Neural progenitor cell (in vitro differentiated cells): ENCODE measurements around the gene OR13C5. TPM values are rescaled to one million over a fixed set of nuclear protein-coding genes. Genes with fewer than 3 reads are reported as not detected.
A peak's percentile ranks its signal among the peaks of the same experiment; 100 is the strongest.
"Not testable (repeated sequence)": the region's sequence is repeated elsewhere in the genome, so short reads cannot be mapped to it uniquely, and the experiment has no call there.

Source experiments
- DNase-seq: peaks from one replicate; pipeline ENCODE4 v3.0.0-alpha.2; 2016; ENCODE audit warnings: low spot score
- H2AFZ ChIP-seq: fragments of 200-600 bp; sonication (generic); replicated peaks from 2 replicates; pipeline ENCODE4 v1.6.1; 2016; ENCODE audit warnings: antibody characterized with exemption
- H3F3A ChIP-seq: fragments of 200-600 bp; sonication (generic); 2 replicates; pipeline ENCODE4 v1.6.1; 2016; ENCODE audit warnings: antibody characterized with exemption, low read depth
- H3K27ac ChIP-seq: fragments of 200-600 bp; sonication (generic); 2 replicates; pipeline ENCODE4 v1.5.1; 2016; ENCODE audit warnings: mild to moderate bottlenecking
- H3K27me3 ChIP-seq: fragments of 200-600 bp; sonication (generic); 2 replicates; pipeline ENCODE4 v1.6.1; 2016; ENCODE audit warnings: mild to moderate bottlenecking, moderate library complexity
- H3K36me3 ChIP-seq: fragments of 200-600 bp; sonication (generic); 2 replicates; pipeline ENCODE4 v1.5.1; 2016
- H3K4me1 ChIP-seq: fragments of 200-600 bp; sonication (generic); 2 replicates; pipeline ENCODE4 v1.6.1; 2016; ENCODE audit warnings: mixed run types
- H3K4me2 ChIP-seq: fragments of 200-600 bp; sonication (generic); 2 replicates; pipeline ENCODE4 v1.6.1; 2016
- H3K4me3 ChIP-seq: fragments of 200-600 bp; sonication (generic); 2 replicates; pipeline ENCODE4 v1.5.1; 2016
- H3K79me2 ChIP-seq: fragments of 200-600 bp; sonication (generic); 2 replicates; pipeline ENCODE4 v1.6.1; 2016; ENCODE audit warnings: low read depth
- H3K9ac ChIP-seq: fragments of 200-600 bp; sonication (generic); 2 replicates; pipeline ENCODE4 v1.6.1; 2016
- H3K9me3 ChIP-seq: fragments of 200-600 bp; sonication (generic); 2 replicates; pipeline ENCODE4 v1.5.1; 2016; ENCODE audit warnings: low read depth
- H4K20me1 ChIP-seq: fragments of 200-600 bp; sonication (generic); 2 replicates; pipeline ENCODE4 v1.6.1; 2016; ENCODE audit warnings: low read depth
- H3K27ac Mint-ChIP-seq: 3 replicates; pipeline ENCODE4 v1.8.0; 2021; ENCODE audit warnings: mixed read lengths
- H3K27me3 Mint-ChIP-seq: 2 replicates; pipeline ENCODE4 v1.8.0; 2022; ENCODE audit warnings: low read depth, mild to moderate bottlenecking, inconsistent platforms, moderate library complexity, mixed read lengths; ENCODE audit not compliant: insufficient read depth
- H3K36me3 Mint-ChIP-seq: 3 replicates; pipeline ENCODE4 v1.8.0; 2021; ENCODE audit warnings: mixed read lengths
- H3K4me1 Mint-ChIP-seq: 3 replicates; pipeline ENCODE4 v1.8.0; 2021; ENCODE audit warnings: mixed read lengths
- H3K4me3 Mint-ChIP-seq: 3 replicates; pipeline ENCODE4 v1.8.0; 2021; ENCODE audit warnings: mild to moderate bottlenecking, moderate library complexity, mixed read lengths
- H3K9me3 Mint-ChIP-seq: 3 replicates; pipeline ENCODE4 v1.8.0; 2020; ENCODE audit warnings: mixed read lengths
- CTCF ChIP-seq: fragments of 200-600 bp; sonication (generic); IDR thresholded peaks from 2 replicates; pipeline ENCODE4 v1.5.1; 2017; ENCODE audit warnings: antibody characterized with exemption, mild to moderate bottlenecking
- EZH2 ChIP-seq: fragments of 200-600 bp; sonication (generic); IDR thresholded peaks from 2 replicates; pipeline ENCODE4 v1.6.1; 2017; ENCODE audit warnings: antibody characterized with exemption, mild to moderate bottlenecking, moderate library complexity
- EZH2phosphoT487 ChIP-seq: fragments of 200-600 bp; sonication (generic); IDR thresholded peaks from 2 replicates; pipeline ENCODE4 v1.6.1; 2017; ENCODE audit warnings: antibody characterized with exemption
- total RNA-seq: library from RNA; depleted of rRNA; stranded (reverse); fragments of >200 nt; gene quantifications from 2 replicates; pipeline ENCODE4 v1.2.3, GENCODE V29; 2015; ENCODE audit warnings: low replicate concordance

OR13C5 gene
- total RNA-seq, 1 donor from 2014 or later, result not detected

GRCh38 chr9:104608336-104608735, 9.1 kb upstream of the OR13C5 start:
- no peak overlapping the region for H3K4me2 ChIP-seq
- no peaks in the 10 kb centered on the region for H3K36me3 Mint-ChIP-seq
- H3K27ac ChIP-seq, result no peak overlapping the region
- no peak overlapping the region for H3K4me3 ChIP-seq
- H3K79me2 ChIP-seq, result no peaks in the 10 kb centered on the region
- H3K27ac Mint-ChIP-seq, result no peak overlapping the region
- H3K4me1 Mint-ChIP-seq, result peaks cover 5% of the 10 kb centered on the region
- no peak overlapping the region for H2AFZ ChIP-seq
- no peaks in the 10 kb centered on the region for H3K36me3 ChIP-seq
- H3K27me3 Mint-ChIP-seq, result no peaks in the 10 kb centered on the region
- H3K9me3 ChIP-seq, result no peaks in the 10 kb centered on the region
- no peak for DNase-seq
- H3K4me3 Mint-ChIP-seq, result no peak overlapping the region
- peaks cover 19% of the 10 kb centered on the region for H3K4me1 ChIP-seq
- H3K27me3 ChIP-seq, result no peaks in the 10 kb centered on the region
- no peaks in the 10 kb centered on the region for H4K20me1 ChIP-seq
- no peaks in the 10 kb centered on the region for H3F3A ChIP-seq
- no peak overlapping the region for H3K9ac ChIP-seq
- H3K9me3 Mint-ChIP-seq, result no peaks in the 10 kb centered on the region
- no peak for TF ChIP-seq EZH2phosphoT487
- TF ChIP-seq CTCF, result peak; percentile 47
- TF ChIP-seq EZH2, result no peak

DNA sequence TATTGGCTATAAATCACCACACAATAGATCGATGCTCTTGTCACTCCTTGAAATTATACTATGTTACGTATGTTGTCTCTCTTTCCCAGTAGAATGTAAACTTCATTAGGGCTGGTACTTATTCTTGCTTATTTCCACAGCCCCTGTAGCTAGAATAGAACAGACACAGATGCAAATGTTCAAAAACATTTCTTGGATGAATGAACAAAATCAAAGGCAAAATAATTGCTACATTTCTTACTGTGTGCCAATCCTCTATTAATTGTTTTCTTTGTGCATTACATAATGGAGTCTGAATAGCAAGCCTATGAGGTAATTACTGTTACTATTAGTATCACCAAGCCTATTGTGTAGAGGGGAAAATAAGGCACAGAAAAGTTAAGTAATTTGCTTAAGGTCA, 6.9 kb upstream of the OR13C5 start:
- Mint-ChIP-seq H3K27me3 (no peaks in the 10 kb centered on the region), H3K4me1 (peaks cover 5% of the 10 kb centered on the region), H3K27ac (no peak overlapping the region), H3K4me3 (no peak overlapping the region), H3K9me3 (no peaks in the 10 kb centered on the region), H3K36me3 (no peaks in the 10 kb centered on the region)
- no peak overlapping the region for H3K27ac ChIP-seq
- no peaks in the 10 kb centered on the region for H3K36me3 ChIP-seq
- TF ChIP-seq CTCF (no peak), EZH2 (no peak), EZH2phosphoT487 (no peak)
- H4K20me1 ChIP-seq, result no peaks in the 10 kb centered on the region
- H2AFZ ChIP-seq, result no peak overlapping the region
- H3K4me2 ChIP-seq, result peak overlapping the region; percentile 43
- H3K27me3 ChIP-seq, result no peaks in the 10 kb centered on the region
- no peak overlapping the region for H3K9ac ChIP-seq
- DNase-seq, result peak; percentile 26
- no peak overlapping the region for H3K4me3 ChIP-seq
- no peaks in the 10 kb centered on the region for H3K79me2 ChIP-seq
- peaks cover 19% of the 10 kb centered on the region for H3K4me1 ChIP-seq
- H3F3A ChIP-seq, result no peaks in the 10 kb centered on the region
- no peaks in the 10 kb centered on the region for H3K9me3 ChIP-seq

- not testable (repeated sequence) for H3K27ac Mint-ChIP-seq, H3K9ac ChIP-seq, H3F3A ChIP-seq, H3K27ac ChIP-seq, H3K36me3 Mint-ChIP-seq, H3K4me1 Mint-ChIP-seq, H3K27me3 ChIP-seq, H3K79me2 ChIP-seq, H4K20me1 ChIP-seq, H3K9me3 Mint-ChIP-seq, H3K36me3 ChIP-seq, H3K4me3 ChIP-seq, H3K4me3 Mint-ChIP-seq, H3K9me3 ChIP-seq, DNase-seq, H2AFZ ChIP-seq, H3K27me3 Mint-ChIP-seq
- Histone ChIP-seq H3K4me1 (peaks cover 19% of the 10 kb centered on the region), H3K4me2 (peak within 1 kb of the TSS; percentile 43)
Observed at GRCh38 chr9:104605527-104605926, 6.3 kb upstream of the OR13C5 start, which contains the start of gene OR13C2. Gene OR13C2 (minus strand): TSS chr9:104605627. CDS start chr9:104605627, 0 bp downstream.

- Mint-ChIP-seq H3K4me3 (no peak overlapping the region), H3K27me3 (no peaks in the 10 kb centered on the region), H3K4me1 (peaks cover 5% of the 10 kb centered on the region), H3K9me3 (no peaks in the 10 kb centered on the region), H3K36me3 (no peaks in the 10 kb centered on the region), H3K27ac (no peak overlapping the region)
- no peaks in the 10 kb centered on the region for H3K79me2 ChIP-seq
- no peak for DNase-seq
- no peaks in the 10 kb centered on the region for H3F3A ChIP-seq
- H3K4me2 ChIP-seq, result no peak overlapping the region
- no peak for TF ChIP-seq CTCF
- no peak for TF ChIP-seq EZH2
- TF ChIP-seq EZH2phosphoT487, result no peak
- H3K27me3 ChIP-seq, result no peaks in the 10 kb centered on the region
- no peak overlapping the region for H2AFZ ChIP-seq
- no peak overlapping the region for H3K4me3 ChIP-seq
- no peaks in the 10 kb centered on the region for H3K36me3 ChIP-seq
- peaks cover 19% of the 10 kb centered on the region for H3K4me1 ChIP-seq
- H3K9me3 ChIP-seq, result no peaks in the 10 kb centered on the region
- H3K27ac ChIP-seq, result no peak overlapping the region
- no peak overlapping the region for H3K9ac ChIP-seq
- H4K20me1 ChIP-seq, result no peaks in the 10 kb centered on the region
Observed at GRCh38 chr9:104604801-104605200, 5.6 kb upstream of the OR13C5 start.

GRCh38 chr9:104598749-104599148, 464 bp downstream of the OR13C5 start:
- not testable (repeated sequence) for H3F3A ChIP-seq, DNase-seq, H3K27ac ChIP-seq, H3K9me3 ChIP-seq, H3K9ac ChIP-seq, H4K20me1 ChIP-seq, H3K27me3 ChIP-seq, H3K79me2 ChIP-seq, H3K27ac Mint-ChIP-seq, H3K4me1 Mint-ChIP-seq, H3K36me3 ChIP-seq, H3K4me2 ChIP-seq, H3K9me3 Mint-ChIP-seq, H2AFZ ChIP-seq, H3K27me3 Mint-ChIP-seq, H3K4me3 Mint-ChIP-seq, H3K36me3 Mint-ChIP-seq, H3K4me3 ChIP-seq, H3K4me1 ChIP-seq
